ENCODE data around the gene HEATR3. TPM values are rescaled to one million over a fixed set of nuclear protein-coding genes. Genes with fewer than 3 reads are reported as not detected.

HEATR3 gene
- total RNA-seq, 2 donors from 2014 or later: 18.8 to 22.7 TPM

DNA sequence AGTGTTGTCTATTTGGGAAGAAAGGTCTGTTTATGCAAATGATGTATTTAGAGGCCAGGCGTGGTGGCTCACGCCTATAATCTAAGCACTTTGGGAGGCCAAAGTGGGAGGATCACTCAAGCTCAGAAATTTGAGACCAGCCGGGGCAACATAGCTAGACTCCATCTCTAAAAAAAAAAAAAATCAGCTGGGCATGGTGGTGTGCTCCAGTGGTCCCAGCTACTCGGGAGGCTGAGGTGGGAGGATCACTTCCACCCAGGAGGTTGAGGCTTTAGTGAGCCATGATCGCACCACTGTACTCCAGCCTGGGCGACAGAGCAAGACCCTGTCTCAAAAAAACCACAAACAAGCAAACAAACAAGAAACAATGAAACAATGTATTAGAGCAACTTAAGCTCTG lies 18.9 kb upstream of the HEATR3 start:
- WGBS: 93% methylated on average over 6 of the region's 6 CpGs
- intact Hi-C loops (cut with DNase I): no loop called here

DNA sequence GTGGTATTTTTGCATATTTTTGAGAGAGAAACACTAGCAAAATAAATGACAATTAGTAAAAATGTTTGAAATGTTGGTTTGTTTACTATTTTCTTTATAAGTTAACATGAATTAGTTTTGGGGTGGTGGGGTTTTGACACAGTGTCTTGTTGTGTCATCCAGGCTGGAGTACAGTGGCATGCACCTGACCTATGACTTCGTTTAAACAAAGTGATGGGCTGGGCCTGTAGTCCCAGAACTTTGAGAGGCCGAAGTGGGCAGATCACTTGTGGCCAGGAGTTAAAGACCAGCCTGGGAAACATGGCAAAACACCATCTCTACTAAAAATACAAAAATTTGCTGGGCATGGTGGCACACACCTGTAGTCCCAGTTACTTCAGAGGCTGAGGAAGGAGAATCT lies 17.9 kb upstream of the HEATR3 start:
- H3K27me3 ChIP-seq (replicated peaks; ENCODE audit: insufficient read depth): no peaks in the 10 kb centered on the region
- H3K4me1 ChIP-seq (replicated peaks): no peaks in the 10 kb centered on the region
- intact Hi-C loops (cut with DNase I): no loop called here
- no peaks in the 10 kb centered on the region for H3K36me3 ChIP-seq
- WGBS: 83% methylated on average over 2 of the region's 2 CpGs
- H3K4me3 ChIP-seq: no peak overlapping the region
- no peaks in the 10 kb centered on the region for H3K9me3 ChIP-seq
- H3K27ac ChIP-seq: no peak overlapping the region
- TF ChIP-seq, protein P1, sequence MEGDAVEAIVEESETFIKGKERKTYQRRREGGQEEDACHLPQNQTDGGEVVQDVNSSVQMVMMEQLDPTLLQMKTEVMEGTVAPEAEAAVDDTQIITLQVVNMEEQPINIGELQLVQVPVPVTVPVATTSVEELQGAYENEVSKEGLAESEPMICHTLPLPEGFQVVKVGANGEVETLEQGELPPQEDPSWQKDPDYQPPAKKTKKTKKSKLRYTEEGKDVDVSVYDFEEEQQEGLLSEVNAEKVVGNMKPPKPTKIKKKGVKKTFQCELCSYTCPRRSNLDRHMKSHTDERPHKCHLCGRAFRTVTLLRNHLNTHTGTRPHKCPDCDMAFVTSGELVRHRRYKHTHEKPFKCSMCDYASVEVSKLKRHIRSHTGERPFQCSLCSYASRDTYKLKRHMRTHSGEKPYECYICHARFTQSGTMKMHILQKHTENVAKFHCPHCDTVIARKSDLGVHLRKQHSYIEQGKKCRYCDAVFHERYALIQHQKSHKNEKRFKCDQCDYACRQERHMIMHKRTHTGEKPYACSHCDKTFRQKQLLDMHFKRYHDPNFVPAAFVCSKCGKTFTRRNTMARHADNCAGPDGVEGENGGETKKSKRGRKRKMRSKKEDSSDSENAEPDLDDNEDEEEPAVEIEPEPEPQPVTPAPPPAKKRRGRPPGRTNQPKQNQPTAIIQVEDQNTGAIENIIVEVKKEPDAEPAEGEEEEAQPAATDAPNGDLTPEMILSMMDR (IDR thresholded peaks at IDR 0.05): no peak
- no peak for TF ChIP-seq POLR2A (IDR thresholded peaks at IDR 0.05)
- TF ChIP-seq POLR2AphosphoS5 (IDR thresholded peaks at IDR 0.05): no peak
- no peak for DNase-seq (ENCODE audit: low spot score)

More for the DNA sequence above, 18.9 kb upstream of the HEATR3 start:
- no peaks in the 10 kb centered on the region for H3K27me3 ChIP-seq (replicated peaks; ENCODE audit: insufficient read depth)
- H3K27ac ChIP-seq: no peak overlapping the region
- H3K9me3 ChIP-seq: no peaks in the 10 kb centered on the region
- H3K4me3 ChIP-seq: no peak overlapping the region
- no peaks in the 10 kb centered on the region for H3K36me3 ChIP-seq
- no peak for TF ChIP-seq POLR2A (IDR thresholded peaks at IDR 0.05)
- TF ChIP-seq, protein P1 (IDR thresholded peaks at IDR 0.05): no peak
- no peaks in the 10 kb centered on the region for H3K4me1 ChIP-seq (replicated peaks)
- no peak for DNase-seq (ENCODE audit: low spot score)

DNA sequence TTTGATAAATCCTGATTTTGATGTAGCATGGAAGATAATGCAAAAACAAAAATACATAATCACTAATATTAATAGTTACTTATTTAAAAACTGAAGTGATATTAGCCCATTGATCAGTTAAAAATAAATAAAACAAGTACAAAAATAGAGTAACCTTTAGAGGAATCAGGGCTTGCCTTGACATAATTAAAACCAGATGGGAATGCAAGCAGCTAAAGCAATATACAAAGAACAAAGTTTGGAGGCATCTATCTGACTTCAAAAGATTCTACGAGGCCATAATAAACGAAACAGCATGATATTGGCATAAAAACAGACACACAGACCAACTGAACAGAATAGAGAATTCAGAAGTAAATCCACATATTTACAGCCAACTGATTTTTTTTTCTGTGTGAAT lies 15.0 kb upstream of the HEATR3 start:
- TF ChIP-seq, protein P1 (IDR thresholded peaks at IDR 0.05): no peak
- TF ChIP-seq POLR2AphosphoS5 (IDR thresholded peaks at IDR 0.05) (no peak), POLR2A (IDR thresholded peaks at IDR 0.05) (no peak)
- intact Hi-C loops (cut with DNase I): no loop called here
- 40% methylated on average over 2 of the region's 2 CpGs for WGBS
- Histone ChIP-seq H3K27ac (no peak overlapping the region), H3K27me3 (replicated peaks; ENCODE audit: insufficient read depth) (no peaks in the 10 kb centered on the region), H3K36me3 (no peaks in the 10 kb centered on the region), H3K4me1 (replicated peaks) (no peaks in the 10 kb centered on the region), H3K9me3 (no peaks in the 10 kb centered on the region), H3K4me3 (no peak overlapping the region)
- no peak for DNase-seq (ENCODE audit: low spot score)

DNA sequence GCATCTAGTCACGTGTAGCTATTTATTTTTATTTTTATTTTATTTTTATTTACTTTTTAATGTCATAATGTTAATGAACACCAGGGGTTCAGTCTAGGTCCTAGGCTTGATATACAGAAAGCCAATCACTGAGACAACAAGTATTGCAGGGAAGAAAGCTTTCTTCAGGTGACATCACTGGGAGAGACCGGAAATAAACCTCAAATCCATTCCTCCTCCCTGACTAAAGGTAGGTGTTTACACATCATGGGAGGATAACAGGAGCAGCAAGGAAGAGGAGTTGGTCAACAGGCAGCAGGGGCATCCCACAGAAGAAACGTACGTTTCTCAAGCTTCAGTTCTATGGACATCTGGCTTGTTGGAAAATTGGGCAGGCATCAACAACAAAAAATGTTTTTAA lies 9.5 kb upstream of the HEATR3 start:
- no peaks in the 10 kb centered on the region for H3K36me3 ChIP-seq
- DNase-seq (ENCODE audit: low spot score): no peak
- intact Hi-C loops (cut with DNase I): no loop called here
- no peak overlapping the region for H3K4me3 ChIP-seq
- TF ChIP-seq POLR2A (IDR thresholded peaks at IDR 0.05): no peak
- TF ChIP-seq, protein P1 (IDR thresholded peaks at IDR 0.05): peak in 1 of 4 experiments; percentile 11
- H3K27me3 ChIP-seq (replicated peaks; ENCODE audit: insufficient read depth): no peaks in the 10 kb centered on the region
- no peaks in the 10 kb centered on the region for H3K4me1 ChIP-seq (replicated peaks)
- WGBS: 96% methylated on average over 4 of the region's 4 CpGs
- no peak overlapping the region for H3K27ac ChIP-seq
- no peaks in the 10 kb centered on the region for H3K9me3 ChIP-seq

DNA sequence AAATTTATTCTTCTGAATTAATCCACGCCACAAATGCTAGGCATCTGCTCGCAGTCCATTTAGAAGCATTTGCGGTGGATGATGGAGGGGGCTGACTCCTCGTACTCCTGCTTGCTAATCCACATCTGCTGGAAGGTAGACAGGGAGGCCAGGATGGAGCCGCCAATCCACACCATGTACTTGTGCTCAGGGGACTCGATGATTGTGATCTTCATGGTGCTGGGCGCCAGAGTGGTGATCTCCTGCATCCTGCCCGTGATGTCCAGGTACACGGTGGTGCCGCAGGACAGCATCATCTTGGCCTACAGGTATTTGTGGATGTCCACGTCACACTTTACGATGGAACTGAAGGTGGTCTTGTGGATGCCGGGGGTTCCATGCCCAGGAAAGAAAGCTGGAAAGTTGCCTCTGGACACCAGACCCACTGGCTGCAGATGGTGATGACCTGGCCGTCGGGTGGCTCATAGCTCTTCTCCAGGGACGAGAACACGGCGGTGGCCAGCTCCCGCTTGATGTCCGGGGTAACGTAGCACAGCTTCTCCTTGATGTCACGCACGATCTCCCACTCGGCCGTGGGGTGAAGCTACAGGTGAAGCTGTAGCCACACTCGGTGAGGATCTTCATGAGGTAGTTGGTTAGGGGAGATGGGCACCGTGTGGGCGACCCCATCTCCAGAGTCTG lies 7.5 kb upstream of the HEATR3 start:
- Histone ChIP-seq H3K27me3 (replicated peaks; ENCODE audit: insufficient read depth) (no peaks in the 10 kb centered on the region), H3K36me3 (no peaks in the 10 kb centered on the region), H3K27ac (no peak overlapping the region), H3K9me3 (no peaks in the 10 kb centered on the region), H3K4me1 (replicated peaks) (no peaks in the 10 kb centered on the region), H3K4me3 (no peak overlapping the region)
- no peak for DNase-seq (ENCODE audit: low spot score)
- TF ChIP-seq, protein P1 (IDR thresholded peaks at IDR 0.05): no peak
- TF ChIP-seq POLR2A (IDR thresholded peaks at IDR 0.05) (no peak), POLR2AphosphoS5 (IDR thresholded peaks at IDR 0.05) (no peak)
- intact Hi-C loops (cut with DNase I): no loop called here
- WGBS: 93% methylated on average over 27 of the region's 28 CpGs

Measured in prostate gland (tissue), 2 donors.